Keratinocyte (primary cell): ENCODE measurements around the gene PXDN. TPM values are rescaled to one million over a fixed set of nuclear protein-coding genes. Genes with fewer than 3 reads are reported as not detected.
A peak's percentile ranks its signal among the peaks of the same experiment; 100 is the strongest.

Source experiments
- DNase-seq: peaks from one replicate; pipeline ENCODE4 v3.0.0-alpha.2; 2011; ENCODE audit warnings: low read depth, missing footprints, low spot score
- FAIRE-seq: peaks from 2 replicates; lab custom pipeline; 2011; peaks lifted over from hg19 to GRCh38; lab: Jason Lieb, UNC
- H2AFZ ChIP-seq: 2 replicates; pipeline ENCODE4 v1.6.0; 2012; ENCODE audit warnings: low read length, control low read depth, inconsistent platforms; ENCODE audit not compliant: control insufficient read depth
- H3K27ac ChIP-seq: 2 replicates; pipeline ENCODE4 v1.5.1; 2011; ENCODE audit warnings: low read length; ENCODE audit not compliant: control insufficient read depth, insufficient read depth
- H3K27me3 ChIP-seq: 3 replicates; pipeline ENCODE4 v1.6.0; 2011; ENCODE audit warnings: low read length; ENCODE audit not compliant: control insufficient read depth, insufficient read depth; ENCODE audit errors: extremely low read depth
- H3K36me3 ChIP-seq, 2 experiments: 2 replicates in 1 of 2; 3 replicates in 1 of 2; pipeline ENCODE4 v1.5.1; 2011; ENCODE audit warnings: low read length in 2 of 2, mild to moderate bottlenecking in 1 of 2; ENCODE audit not compliant: control insufficient read depth in 2 of 2, insufficient read depth in 2 of 2; ENCODE audit errors: extremely low read depth in 1 of 2
- H3K4me1 ChIP-seq: 3 replicates; pipeline ENCODE4 v1.5.1; 2011; ENCODE audit warnings: low read length; ENCODE audit not compliant: control insufficient read depth, insufficient read depth; ENCODE audit errors: extremely low read depth
- H3K4me2 ChIP-seq: 3 replicates; pipeline ENCODE4 v1.6.0; 2011; ENCODE audit warnings: low read depth, low read length; ENCODE audit not compliant: control insufficient read depth, insufficient read depth; ENCODE audit errors: extremely low read depth
- H3K4me3 ChIP-seq, 3 experiments: fragments of 200-600 bp in 1 of 3; sonication (generic) in 1 of 3; 2 replicates in 2 of 3; 3 replicates in 1 of 3; pipeline ENCODE4 v1.5.1; 2011 to 2016; ENCODE audit warnings: low read length in 3 of 3, mild to moderate bottlenecking in 3 of 3, control low read depth in 2 of 3, inconsistent platforms in 1 of 3, low read depth in 1 of 3, mixed read lengths in 1 of 3, mixed run types in 1 of 3, moderate library complexity in 1 of 3; ENCODE audit not compliant: control insufficient read depth in 2 of 3, insufficient read depth in 2 of 3; ENCODE audit errors: extremely low read depth in 1 of 3
- H3K79me2 ChIP-seq: 2 replicates; pipeline ENCODE4 v1.6.0; 2012; ENCODE audit warnings: low read length; ENCODE audit not compliant: control insufficient read depth, insufficient read depth
- H3K9ac ChIP-seq: 3 replicates; pipeline ENCODE4 v1.6.0; 2011; ENCODE audit warnings: low read length; ENCODE audit not compliant: control insufficient read depth, insufficient read depth; ENCODE audit errors: extremely low read depth
- H3K9me1 ChIP-seq: 3 replicates; pipeline ENCODE4 v1.6.0; 2011; ENCODE audit warnings: low read length; ENCODE audit not compliant: control insufficient read depth, insufficient read depth; ENCODE audit errors: extremely low read depth
- H3K9me3 ChIP-seq: 2 replicates; pipeline ENCODE4 v1.5.1; 2012; ENCODE audit warnings: low read depth, low read length; ENCODE audit not compliant: control insufficient read depth
- H4K20me1 ChIP-seq: 3 replicates; pipeline ENCODE4 v1.6.0; 2011; ENCODE audit warnings: low read length; ENCODE audit not compliant: control insufficient read depth, insufficient read depth; ENCODE audit errors: extremely low read depth
- EZH2 ChIP-seq: IDR thresholded peaks from one replicate; pipeline ENCODE4 v1.6.1; 2012; ENCODE audit warnings: inconsistent platforms, mild to moderate bottlenecking, low read length, moderate library complexity
- dilution Hi-C: fragments of 300-500 bp; cut with MboI; formaldehyde crosslinking; loops from one replicate; pipeline ENCODE4 v1.7.0; 2020; ENCODE audit warnings: low sequenced_read_pairs; ENCODE audit not compliant: extremely low pct_ligation_motif_present
- polyA plus RNA-seq, 5 experiments: library from polyadenylated mRNA; depleted of rRNA in 3 of 5; stranded (reverse) in 3 of 5; stranded (forward) in 1 of 5; unstranded in 1 of 5; fragments of >200 nt; gene quantifications; 1 replicate in 1 of 5; 2 replicates in 3 of 5; 3 replicates in 1 of 5; pipeline versions ENCODE4 v1.2.1 to v1.2.3, GENCODE V29; 2011 to 2012; ENCODE audit warnings: missing spikeins in 2 of 5, low read depth in 1 of 5, low replicate concordance in 1 of 5
- TF ChIP-seq, protein P1 (sequence below), 3 experiments: IDR thresholded peaks in 1 of 3; conservative IDR thresholded peaks in 1 of 3; optimal IDR thresholded peaks in 1 of 3; 2 replicates in 2 of 3; 3 replicates in 1 of 3; pipeline versions ENCODE3 to v1.5.1; 2011; ENCODE audit warnings: low read length in 3 of 3, mild to moderate bottlenecking in 3 of 3, moderate library complexity in 2 of 3, control low read depth in 1 of 3, inconsistent platforms in 1 of 3; ENCODE audit not compliant: insufficient read depth in 2 of 3; ENCODE audit errors: extremely low read depth in 1 of 3

PXDN gene
- polyA plus RNA-seq, 1 donor (not counting 4 experiments of a cell fraction or from before 2014, with no cell fraction given) = 36.7 TPM

DNA sequence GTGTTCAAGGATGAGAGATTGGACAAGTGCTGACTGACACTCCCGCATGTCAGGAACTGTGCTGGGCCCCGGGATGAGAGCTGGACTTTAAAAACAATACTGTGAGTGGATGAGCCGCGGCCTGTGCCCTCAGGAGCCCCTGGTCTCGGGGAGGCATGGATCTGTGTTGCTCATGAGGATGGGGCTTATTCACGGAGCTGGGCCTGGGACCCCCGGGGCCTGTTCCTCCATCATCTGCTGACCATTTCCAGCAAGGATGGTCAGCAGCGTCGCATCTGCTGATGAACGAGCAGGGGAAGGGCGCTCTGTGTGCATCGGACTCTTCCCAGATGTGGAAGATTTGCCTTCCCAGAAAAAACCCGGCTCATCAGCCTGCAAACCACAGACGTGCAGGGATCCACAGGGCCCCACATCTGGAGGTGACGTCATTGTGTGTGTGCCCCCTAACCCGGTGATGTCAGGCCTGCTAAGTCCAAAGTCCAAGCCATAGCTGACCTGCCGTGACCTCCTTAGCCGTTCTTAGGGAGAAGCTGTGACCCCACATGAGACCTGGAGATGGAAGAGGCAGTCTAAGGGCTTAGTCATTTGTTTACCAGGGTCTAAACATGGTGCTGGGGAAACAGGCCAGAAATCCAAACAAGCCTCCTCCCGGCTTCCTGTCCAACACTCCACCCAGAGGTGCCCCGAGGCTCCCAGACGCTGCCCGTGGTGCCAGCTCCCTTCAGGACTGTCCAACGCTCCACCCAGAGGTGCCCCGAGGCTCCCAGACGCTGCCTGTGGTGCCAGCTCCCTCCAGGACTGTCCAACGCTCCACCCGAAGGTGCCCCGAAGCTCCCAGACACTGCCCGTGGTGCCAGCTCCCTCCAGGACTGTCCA is 143.9 kb downstream of the PXDN start:
- FAIRE-seq = no peak
- H3K4me2 ChIP-seq = no peak overlapping the region
- TF ChIP-seq, protein P1, sequence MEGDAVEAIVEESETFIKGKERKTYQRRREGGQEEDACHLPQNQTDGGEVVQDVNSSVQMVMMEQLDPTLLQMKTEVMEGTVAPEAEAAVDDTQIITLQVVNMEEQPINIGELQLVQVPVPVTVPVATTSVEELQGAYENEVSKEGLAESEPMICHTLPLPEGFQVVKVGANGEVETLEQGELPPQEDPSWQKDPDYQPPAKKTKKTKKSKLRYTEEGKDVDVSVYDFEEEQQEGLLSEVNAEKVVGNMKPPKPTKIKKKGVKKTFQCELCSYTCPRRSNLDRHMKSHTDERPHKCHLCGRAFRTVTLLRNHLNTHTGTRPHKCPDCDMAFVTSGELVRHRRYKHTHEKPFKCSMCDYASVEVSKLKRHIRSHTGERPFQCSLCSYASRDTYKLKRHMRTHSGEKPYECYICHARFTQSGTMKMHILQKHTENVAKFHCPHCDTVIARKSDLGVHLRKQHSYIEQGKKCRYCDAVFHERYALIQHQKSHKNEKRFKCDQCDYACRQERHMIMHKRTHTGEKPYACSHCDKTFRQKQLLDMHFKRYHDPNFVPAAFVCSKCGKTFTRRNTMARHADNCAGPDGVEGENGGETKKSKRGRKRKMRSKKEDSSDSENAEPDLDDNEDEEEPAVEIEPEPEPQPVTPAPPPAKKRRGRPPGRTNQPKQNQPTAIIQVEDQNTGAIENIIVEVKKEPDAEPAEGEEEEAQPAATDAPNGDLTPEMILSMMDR (optimal IDR thresholded peaks at IDR 0.05 in 1 of 3, IDR thresholded peaks at IDR 0.05 in 1 of 3, conservative IDR thresholded peaks at IDR 0.05 in 1 of 3; ENCODE audit: extremely low read depth in 1 of 3, insufficient read depth in 2 of 3, low read length in 3 of 3) = no peak
- TF ChIP-seq EZH2 = no peak
- H3K27me3 ChIP-seq = peaks cover 11% of the 10 kb centered on the region
- peaks cover 9% of the 10 kb centered on the region for H3K4me1 ChIP-seq
- no peak overlapping the region for H3K9ac ChIP-seq
- no peak overlapping the region for H3K4me3 ChIP-seq
- no peak overlapping the region for H3K27ac ChIP-seq
- no peaks in the 10 kb centered on the region for H3K79me2 ChIP-seq
- dilution Hi-C loops = no loop called here
- no peaks in the 10 kb centered on the region for H3K9me1 ChIP-seq
- DNase-seq = no peak
- H4K20me1 ChIP-seq = no peaks in the 10 kb centered on the region
- no peaks in the 10 kb centered on the region for H3K36me3 ChIP-seq
- peak overlapping the region; percentile 25 for H2AFZ ChIP-seq
- H3K9me3 ChIP-seq = no peaks in the 10 kb centered on the region

DNA sequence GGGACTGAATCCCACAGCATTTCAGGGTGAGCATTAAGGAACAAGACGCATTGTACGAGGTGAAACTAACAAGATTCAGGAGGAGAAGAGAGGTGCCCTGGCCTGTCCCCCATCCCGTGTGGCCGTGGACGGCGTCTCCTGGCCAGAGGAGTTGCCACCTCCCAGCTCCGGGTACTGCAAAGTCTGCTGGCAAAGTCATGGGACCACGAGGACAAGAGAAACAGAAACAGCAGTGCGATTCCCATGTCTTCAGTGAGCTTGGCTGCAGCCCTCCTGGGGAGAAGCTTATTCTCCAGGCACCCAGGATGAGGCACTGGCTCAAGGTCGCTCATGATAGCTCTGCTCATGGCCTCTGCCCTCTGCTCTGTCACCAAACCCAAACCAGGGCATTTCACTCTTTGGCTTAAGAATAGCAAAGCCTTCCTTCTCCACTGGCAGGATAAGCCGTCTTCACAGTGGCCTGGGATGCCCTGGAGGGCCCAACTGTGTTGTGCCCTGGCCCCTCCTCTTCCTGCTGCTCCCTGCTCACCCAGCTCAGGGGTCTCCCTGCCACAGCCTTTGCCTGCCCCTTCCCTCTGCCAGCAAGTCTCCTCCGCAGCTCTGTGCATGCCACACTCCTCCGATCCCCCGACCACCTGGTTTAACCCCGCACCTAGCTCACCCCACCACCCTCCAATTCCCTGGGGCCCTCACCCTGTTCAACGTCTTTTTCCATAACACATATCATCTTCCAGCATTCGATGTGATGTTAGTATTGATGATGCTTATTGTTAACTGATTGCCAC is 144.8 kb downstream of the PXDN start:
- Histone ChIP-seq H3K27ac (no peak overlapping the region), H3K9me1 (no peaks in the 10 kb centered on the region), H3K4me2 (no peak overlapping the region), H4K20me1 (no peaks in the 10 kb centered on the region), H2AFZ (no peak overlapping the region), H3K79me2 (no peaks in the 10 kb centered on the region), H3K36me3 (no peaks in the 10 kb centered on the region), H3K4me3 (no peak overlapping the region), H3K9me3 (no peaks in the 10 kb centered on the region), H3K9ac (no peak overlapping the region), H3K4me1 (peaks cover 6% of the 10 kb centered on the region), H3K27me3 (peaks cover 11% of the 10 kb centered on the region)
- FAIRE-seq (no peak), DNase-seq (no peak)
- dilution Hi-C loops = loop anchor here (25.0 kb wide), 1 partner anchor 138 kb away; the partner anchor contains the start of gene PXDN
- TF ChIP-seq, protein P1 (optimal IDR thresholded peaks at IDR 0.05 in 1 of 3, IDR thresholded peaks at IDR 0.05 in 1 of 3, conservative IDR thresholded peaks at IDR 0.05 in 1 of 3; ENCODE audit: extremely low read depth in 1 of 3, insufficient read depth in 2 of 3, low read length in 3 of 3) = no peak
- TF ChIP-seq EZH2 = no peak
